Ishikawa (cell line): ENCODE data around the gene WDR74.

Experiments used
- CEBPB ChIP-seq: IDR thresholded peaks from 2 replicates; pipeline ENCODE4 v1.6.1; 2012
- CREB1 ChIP-seq: IDR thresholded peaks from 2 replicates; pipeline ENCODE4 v1.6.1; 2012; ENCODE audit warnings: low read depth
- EGR1 ChIP-seq: IDR thresholded peaks from 2 replicates; pipeline ENCODE4 v1.6.1; 2012
- EP300 ChIP-seq: IDR thresholded peaks from 2 replicates; pipeline ENCODE4 v1.6.1; 2012; ENCODE audit warnings: borderline replicate concordance
- FOXM1 ChIP-seq: IDR thresholded peaks from 2 replicates; pipeline ENCODE4 v1.6.1; 2012; ENCODE audit warnings: low read depth, borderline replicate concordance
- NFIC ChIP-seq: IDR thresholded peaks from 2 replicates; pipeline ENCODE4 v1.6.1; 2012
- RAD21 ChIP-seq: IDR thresholded peaks from 2 replicates; pipeline ENCODE4 v1.6.1; 2012; ENCODE audit warnings: low read depth
- TAF1 ChIP-seq: IDR thresholded peaks from 2 replicates; pipeline ENCODE4 v1.6.1; 2012; ENCODE audit warnings: low read depth, mild to moderate bottlenecking
- TCF12 ChIP-seq: IDR thresholded peaks from 2 replicates; pipeline ENCODE4 v1.6.1; 2012; ENCODE audit warnings: low read depth
- TEAD4 ChIP-seq: IDR thresholded peaks from 2 replicates; pipeline ENCODE4 v1.6.1; 2012
- YY1 ChIP-seq: IDR thresholded peaks from 2 replicates; pipeline ENCODE4 v1.6.1; 2012; ENCODE audit warnings: low read depth
- ZBTB7A ChIP-seq: IDR thresholded peaks from 2 replicates; pipeline ENCODE4 v1.6.1; 2012; ENCODE audit warnings: low read depth
- TF ChIP-seq, protein P1 (sequence below): IDR thresholded peaks from 2 replicates; pipeline ENCODE4 v1.6.1; 2012
- TF ChIP-seq, protein P2 (sequence below): IDR thresholded peaks from 2 replicates; pipeline ENCODE4 v1.6.1; 2012
- TF ChIP-seq, protein P3 (sequence below): IDR thresholded peaks from 2 replicates; pipeline ENCODE4 v1.6.1; 2012; ENCODE audit warnings: low read depth, mild to moderate bottlenecking

WDR74 gene

DNA sequence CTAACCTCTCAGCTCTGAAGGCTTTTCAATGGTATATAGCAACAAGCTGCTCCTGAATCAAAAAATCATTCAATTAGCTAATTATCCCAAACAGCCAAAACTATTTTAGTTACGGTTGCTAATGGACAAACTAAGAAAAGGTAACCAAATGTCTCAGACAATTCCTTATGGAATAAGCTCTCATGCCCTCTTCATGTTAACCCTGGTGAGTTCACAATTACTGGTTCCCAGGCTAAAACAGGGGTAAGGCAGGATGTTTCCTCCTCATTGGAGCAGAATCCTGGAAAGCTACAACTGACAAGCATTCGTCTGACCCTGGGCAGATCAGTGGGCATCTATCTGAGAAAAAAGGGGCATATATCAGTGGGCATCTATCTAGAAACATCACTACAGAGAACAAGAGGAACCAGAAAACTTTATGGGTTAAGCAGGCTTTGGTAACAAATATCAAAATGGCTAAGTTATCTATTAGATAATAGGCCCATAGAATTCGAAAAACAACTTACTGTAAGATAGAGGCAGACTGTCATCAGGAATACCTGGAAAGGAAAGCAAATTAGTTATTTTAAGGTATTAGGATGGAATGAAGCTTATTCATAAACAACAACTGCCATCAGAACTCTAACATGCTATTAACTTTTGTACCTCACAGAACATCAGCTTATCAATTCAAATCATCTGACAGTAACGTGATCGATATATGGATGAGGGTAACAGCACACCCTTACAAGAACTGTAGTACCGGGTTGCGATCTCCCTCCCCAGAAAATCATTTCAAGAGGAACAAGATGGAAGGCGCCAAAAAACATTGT, 14.8 kb upstream of the WDR74 start:
- TF ChIP-seq TEAD4 (no peak), EGR1 (no peak), TAF1 (no peak), NFIC (no peak), RAD21 (no peak), CREB1 (no peak), TCF12 (no peak), YY1 (no peak), ZBTB7A (no peak), EP300 (no peak), CEBPB (no peak), FOXM1 (no peak)
- TF ChIP-seq, protein P1, sequence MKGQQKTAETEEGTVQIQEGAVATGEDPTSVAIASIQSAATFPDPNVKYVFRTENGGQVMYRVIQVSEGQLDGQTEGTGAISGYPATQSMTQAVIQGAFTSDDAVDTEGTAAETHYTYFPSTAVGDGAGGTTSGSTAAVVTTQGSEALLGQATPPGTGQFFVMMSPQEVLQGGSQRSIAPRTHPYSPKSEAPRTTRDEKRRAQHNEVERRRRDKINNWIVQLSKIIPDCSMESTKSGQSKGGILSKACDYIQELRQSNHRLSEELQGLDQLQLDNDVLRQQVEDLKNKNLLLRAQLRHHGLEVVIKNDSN, result no peak
- TF ChIP-seq, protein P2, sequence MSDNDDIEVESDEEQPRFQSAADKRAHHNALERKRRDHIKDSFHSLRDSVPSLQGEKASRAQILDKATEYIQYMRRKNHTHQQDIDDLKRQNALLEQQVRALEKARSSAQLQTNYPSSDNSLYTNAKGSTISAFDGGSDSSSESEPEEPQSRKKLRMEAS, result no peak
- TF ChIP-seq, protein P3, sequence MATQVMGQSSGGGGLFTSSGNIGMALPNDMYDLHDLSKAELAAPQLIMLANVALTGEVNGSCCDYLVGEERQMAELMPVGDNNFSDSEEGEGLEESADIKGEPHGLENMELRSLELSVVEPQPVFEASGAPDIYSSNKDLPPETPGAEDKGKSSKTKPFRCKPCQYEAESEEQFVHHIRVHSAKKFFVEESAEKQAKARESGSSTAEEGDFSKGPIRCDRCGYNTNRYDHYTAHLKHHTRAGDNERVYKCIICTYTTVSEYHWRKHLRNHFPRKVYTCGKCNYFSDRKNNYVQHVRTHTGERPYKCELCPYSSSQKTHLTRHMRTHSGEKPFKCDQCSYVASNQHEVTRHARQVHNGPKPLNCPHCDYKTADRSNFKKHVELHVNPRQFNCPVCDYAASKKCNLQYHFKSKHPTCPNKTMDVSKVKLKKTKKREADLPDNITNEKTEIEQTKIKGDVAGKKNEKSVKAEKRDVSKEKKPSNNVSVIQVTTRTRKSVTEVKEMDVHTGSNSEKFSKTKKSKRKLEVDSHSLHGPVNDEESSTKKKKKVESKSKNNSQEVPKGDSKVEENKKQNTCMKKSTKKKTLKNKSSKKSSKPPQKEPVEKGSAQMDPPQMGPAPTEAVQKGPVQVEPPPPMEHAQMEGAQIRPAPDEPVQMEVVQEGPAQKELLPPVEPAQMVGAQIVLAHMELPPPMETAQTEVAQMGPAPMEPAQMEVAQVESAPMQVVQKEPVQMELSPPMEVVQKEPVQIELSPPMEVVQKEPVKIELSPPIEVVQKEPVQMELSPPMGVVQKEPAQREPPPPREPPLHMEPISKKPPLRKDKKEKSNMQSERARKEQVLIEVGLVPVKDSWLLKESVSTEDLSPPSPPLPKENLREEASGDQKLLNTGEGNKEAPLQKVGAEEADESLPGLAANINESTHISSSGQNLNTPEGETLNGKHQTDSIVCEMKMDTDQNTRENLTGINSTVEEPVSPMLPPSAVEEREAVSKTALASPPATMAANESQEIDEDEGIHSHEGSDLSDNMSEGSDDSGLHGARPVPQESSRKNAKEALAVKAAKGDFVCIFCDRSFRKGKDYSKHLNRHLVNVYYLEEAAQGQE, result no peak

DNA sequence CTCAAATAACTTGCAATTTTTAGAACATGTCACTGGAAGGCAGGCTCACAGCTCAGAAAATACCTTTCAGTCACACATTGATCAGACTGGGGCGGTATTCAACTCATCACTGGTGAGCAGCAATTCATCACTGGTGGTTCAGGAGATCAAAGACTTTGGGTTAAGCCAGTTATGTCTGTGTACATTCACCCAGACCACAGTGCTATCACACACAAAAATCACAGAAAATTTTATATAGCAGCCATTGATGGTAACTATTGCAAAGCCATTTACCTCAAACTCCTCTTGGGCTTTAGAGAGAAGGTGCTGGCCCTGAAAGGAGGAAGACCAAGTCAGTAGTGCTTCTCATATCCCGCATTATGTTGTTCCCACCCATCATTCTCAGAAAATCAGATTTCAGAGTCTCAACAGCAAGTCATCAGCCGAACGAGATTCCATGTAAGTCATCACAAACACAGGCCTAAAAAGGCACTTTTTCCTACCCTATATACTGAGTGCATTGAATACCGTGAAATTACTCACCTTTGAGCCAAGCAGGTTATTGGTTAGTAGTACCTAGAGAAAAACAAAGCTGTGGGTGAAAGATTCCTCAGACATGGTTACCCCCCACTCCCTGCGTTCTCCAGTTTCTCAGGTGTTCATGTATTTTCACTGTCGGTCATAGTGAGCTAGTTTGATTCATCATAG, 14.0 kb upstream of the WDR74 start:
- TF ChIP-seq TCF12 (no peak), YY1 (no peak)
- TF ChIP-seq, protein P1, result no peak

DNA sequence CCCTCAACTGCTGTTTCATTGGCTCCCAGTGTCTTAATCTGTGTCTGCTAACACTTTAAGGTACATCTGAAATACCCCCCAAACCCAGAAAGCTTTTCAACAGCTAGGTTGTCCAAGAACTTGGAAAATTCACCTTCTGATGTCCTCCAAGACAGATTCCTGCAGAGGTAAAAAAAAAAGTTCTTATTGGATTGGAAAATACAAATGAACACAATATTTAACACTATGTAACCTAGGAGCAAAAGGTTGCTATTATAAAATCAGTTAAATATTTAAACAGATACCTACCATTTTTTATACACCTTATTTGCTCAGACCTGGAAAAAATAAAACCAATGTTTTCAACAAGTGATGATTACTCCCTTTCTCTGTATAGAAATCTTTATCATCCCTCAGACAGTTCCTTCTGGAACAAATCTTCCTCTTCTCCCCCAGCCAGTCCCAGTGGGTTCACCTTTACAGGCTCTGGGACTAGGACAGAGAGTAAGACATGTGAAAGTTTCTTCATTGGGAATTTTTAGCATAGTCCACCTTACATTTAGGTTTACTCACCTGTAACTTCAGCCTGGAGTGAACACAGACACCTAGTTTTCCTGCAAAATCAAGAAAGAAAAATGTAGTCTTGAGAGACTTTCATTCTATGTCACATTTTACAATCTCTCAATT, 13.3 kb upstream of the WDR74 start:
- TF ChIP-seq NFIC (no peak), YY1 (no peak), FOXM1 (no peak), TAF1 (no peak), TCF12 (no peak), RAD21 (no peak), TEAD4 (no peak), CREB1 (no peak), EGR1 (no peak), EP300 (no peak), ZBTB7A (no peak), CEBPB (no peak)
- TF ChIP-seq, protein P1, result no peak
- TF ChIP-seq, protein P3, result no peak

DNA sequence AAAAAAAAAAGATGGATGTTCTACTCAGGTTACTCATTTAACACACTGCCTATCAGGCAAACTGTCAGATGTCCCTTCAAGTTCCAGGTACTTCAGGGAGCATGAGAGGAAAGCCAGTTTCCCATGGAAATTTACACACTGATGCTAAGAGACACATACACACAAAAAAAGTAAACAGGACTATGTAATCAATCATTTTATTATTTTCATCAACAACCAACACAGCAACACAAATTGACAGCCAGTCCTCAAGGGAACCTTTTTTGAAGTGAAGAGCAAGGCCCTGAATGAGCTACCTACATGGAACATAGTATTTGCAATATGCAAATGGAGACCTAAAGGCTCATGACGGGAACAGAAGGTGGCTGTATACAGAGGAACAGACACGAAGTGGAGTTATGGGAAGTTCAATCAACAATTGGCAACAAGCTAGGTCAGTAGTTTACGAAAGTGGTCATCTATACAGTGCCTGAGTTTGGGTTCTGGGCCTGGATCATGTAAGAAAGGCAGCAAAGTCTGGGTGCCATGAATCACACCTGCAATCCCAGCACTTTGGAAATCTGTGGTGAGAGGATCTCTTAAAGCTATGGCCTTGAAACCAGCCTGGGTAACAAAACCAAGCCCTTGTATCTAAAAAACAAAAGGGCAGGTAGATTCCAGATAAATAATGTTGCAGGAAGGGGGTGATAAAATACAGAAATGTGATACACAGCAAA, 12.6 kb upstream of the WDR74 start:
- TF ChIP-seq CEBPB (no peak), YY1 (no peak), RAD21 (no peak), EGR1 (no peak), NFIC (no peak), CREB1 (no peak), TCF12 (no peak), EP300 (no peak), TEAD4 (no peak), ZBTB7A (no peak), TAF1 (no peak), FOXM1 (no peak)
- TF ChIP-seq, protein P2, result no peak
- TF ChIP-seq, protein P1, result no peak
- TF ChIP-seq, protein P3, result no peak
